Common myeloid progenitor, CD34-positive (primary cell): ENCODE data around the gene CHAC1.
"Not testable (repeated sequence)": the region's sequence is repeated elsewhere in the genome, so short reads cannot be mapped to it uniquely, and the experiment has no call there.

Experiments used
- CTCF ChIA-PET: fragments of 350-600 bp; sonication (Branson Sonifier 250); formaldehyde crosslinking; loops from one replicate; lab custom pipeline; 2021; ENCODE audit warnings: antibody characterized with exemption; lab: Charles Lee
- POLR2A ChIA-PET: fragments of 350-600 bp; sonication (Branson Sonifier 250); formaldehyde crosslinking; loops from one replicate; lab custom pipeline; 2021; ENCODE audit warnings: antibody characterized with exemption; lab: Charles Lee
- DNase-seq, 3 donors: peaks; one replicate each; pipeline versions ENCODE4 v3.0.0 to v3.0.0-alpha.2; 2013
- H3K27ac ChIP-seq, 2 experiments: 1 replicate in 1 of 2; 2 replicates in 1 of 2; pipeline ENCODE4 v1.7.0; 2013; ENCODE audit warnings: inconsistent platforms in 2 of 2, low read length in 2 of 2, mild to moderate bottlenecking in 2 of 2, low read depth in 1 of 2, moderate library complexity in 1 of 2; ENCODE audit not compliant: severe bottlenecking in 2 of 2, insufficient read depth in 1 of 2, poor library complexity in 1 of 2
- H3K27me3 ChIP-seq, 5 experiments: replicated peaks in 2 of 5; 1 replicate in 3 of 5; 2 replicates in 2 of 5; pipeline versions ENCODE4 v1.6.1 to v1.7.0; 2013; ENCODE audit warnings: low read length in 4 of 5, mild to moderate bottlenecking in 2 of 5, moderate library complexity in 2 of 5, inconsistent platforms in 1 of 5; ENCODE audit not compliant: insufficient read depth in 5 of 5, control insufficient read depth in 4 of 5
- H3K36me3 ChIP-seq, 4 experiments: 1 replicate in 2 of 4; 2 replicates in 2 of 4; pipeline versions ENCODE4 v1.6.1 to v1.7.0; 2013; ENCODE audit warnings: low read length in 3 of 4, control low read depth in 1 of 4, mild to moderate bottlenecking in 1 of 4; ENCODE audit not compliant: control insufficient read depth in 4 of 4, insufficient read depth in 4 of 4
- H3K4me1 ChIP-seq, 4 experiments: 1 replicate in 3 of 4; 2 replicates in 1 of 4; pipeline versions ENCODE4 v1.6.1 to v1.7.1; 2013; ENCODE audit warnings: low read length in 3 of 4, mild to moderate bottlenecking in 3 of 4, control low read depth in 1 of 4, inconsistent platforms in 1 of 4, moderate library complexity in 1 of 4; ENCODE audit not compliant: control insufficient read depth in 4 of 4, insufficient read depth in 4 of 4; ENCODE audit errors: control extremely low read depth in 1 of 4
- H3K4me3 ChIP-seq, 7 experiments: 1 replicate in 4 of 7; 2 replicates in 3 of 7; pipeline versions ENCODE4 v1.5.1 to v1.7.0; 2013; ENCODE audit warnings: mild to moderate bottlenecking in 7 of 7, low read length in 6 of 7, moderate library complexity in 6 of 7, inconsistent platforms in 2 of 7, low read depth in 2 of 7, control low read depth in 1 of 7; ENCODE audit not compliant: insufficient read depth in 4 of 7, control insufficient read depth in 1 of 7; ENCODE audit errors: extremely low read depth in 1 of 7
- H3K9me3 ChIP-seq, 5 experiments: 1 replicate in 4 of 5; 2 replicates in 1 of 5; pipeline versions ENCODE4 v1.6.1 to v1.7.1; 2013; ENCODE audit warnings: low read length in 4 of 5, mild to moderate bottlenecking in 2 of 5, inconsistent platforms in 1 of 5, low read depth in 1 of 5, moderate library complexity in 1 of 5; ENCODE audit not compliant: control insufficient read depth in 4 of 5, insufficient read depth in 2 of 5; ENCODE audit errors: control extremely low read depth in 1 of 5
- WGBS: methylation state at CpG from one replicate; pipeline ENCODE4 v1.1.5; 2013; ENCODE audit not compliant: insufficient coverage; 5-methylcytosine and 5-hydroxymethylcytosine counted together

The CHAC1 gene

GRCh38 chr15:40960925-40961324 is 7.7 kb downstream of the CHAC1 start:
- 97% methylated on average over 10 of the region's 11 CpGs for WGBS
- H3K4me1 ChIP-seq, result peaks cover 0 to 11% (median 9%) of the 10 kb centered on the region in 4 experiments
- H3K27ac ChIP-seq, result no peak overlapping the region
- H3K27me3 ChIP-seq, result no peaks in the 10 kb centered on the region
- H3K9me3 ChIP-seq, result no peaks in the 10 kb centered on the region
- ChIA-PET CTCF (interaction anchor here (1.4 kb wide), 1 partner anchor 26 kb away, joined by 4 read pairs; no protein-coding TSS in a partner anchor), POLR2A (no interaction called here)
- H3K36me3 ChIP-seq, result no peaks in the 10 kb centered on the region
- DNase-seq, result no peak
- no peak overlapping the region for H3K4me3 ChIP-seq

- H3K27me3 ChIP-seq, H3K4me3 ChIP-seq, H3K36me3 ChIP-seq, H3K9me3 ChIP-seq, H3K27ac ChIP-seq, DNase-seq, POLR2A ChIA-PET: not testable (repeated sequence)
- peaks cover 0 to 11% (median 9%) of the 10 kb centered on the region in 4 experiments for H3K4me1 ChIP-seq
- CTCF ChIA-PET, result interaction anchor here (0.8 to 1.5 kb wide), 2 partner anchors 9 to 14 kb away, joined by 3 to 4 read pairs; partner anchors contain the start of gene CHAC1
- 92% methylated on average over 14 of the region's 25 CpGs for WGBS
Measured at GRCh38 chr15:40961740-40962139, 8.5 kb downstream of the CHAC1 start.

- H3K27me3 ChIP-seq, H3K9me3 ChIP-seq, H3K27ac ChIP-seq, H3K4me3 ChIP-seq, H3K36me3 ChIP-seq, POLR2A ChIA-PET, DNase-seq: not testable (repeated sequence)
- CTCF ChIA-PET, result interaction anchor here (0.8 to 2.0 kb wide), 4 partner anchors 8 to 50 kb away, joined by 3 to 7 read pairs (median 4); partner anchors contain the start of gene CHAC1
- H3K4me1 ChIP-seq, result peaks cover 0 to 11% (median 9%) of the 10 kb centered on the region in 4 experiments
- WGBS, result 100% methylated on average over 12 of the region's 14 CpGs
Measured at GRCh38 chr15:40962317-40962716, 9.0 kb downstream of the CHAC1 start.

GRCh38 chr15:40963201-40963600 is 9.9 kb downstream of the CHAC1 start:
- WGBS, result 91% methylated on average over 12 of the region's 12 CpGs
- no peak overlapping the region for H3K27ac ChIP-seq
- no peak for DNase-seq
- ChIA-PET POLR2A (no interaction called here), CTCF (interaction anchor here (1.0 to 2.3 kb wide), 3 partner anchors 9 to 51 kb away, joined by 3 to 11 read pairs (median 7); no protein-coding TSS in a partner anchor)
- H3K27me3 ChIP-seq, result no peaks in the 10 kb centered on the region
- H3K9me3 ChIP-seq, result no peaks in the 10 kb centered on the region
- no peak overlapping the region for H3K4me3 ChIP-seq
- H3K36me3 ChIP-seq, result no peaks in the 10 kb centered on the region
- H3K4me1 ChIP-seq, result peaks cover 0 to 11% (median 9%) of the 10 kb centered on the region in 4 experiments

- Histone ChIP-seq H3K4me1 (peaks cover 0 to 11% (median 9%) of the 10 kb centered on the region in 4 experiments), H3K9me3 (no peaks in the 10 kb centered on the region), H3K36me3 (no peaks in the 10 kb centered on the region), H3K27ac (no peak overlapping the region), H3K27me3 (no peaks in the 10 kb centered on the region), H3K4me3 (no peak overlapping the region)
- ChIA-PET POLR2A (no interaction called here), CTCF (interaction anchor here (1.2 to 2.3 kb wide), 5 partner anchors 10 to 22 kb away, joined by 4 to 11 read pairs (median 5); no protein-coding TSS in a partner anchor)
- no peak for DNase-seq
- 90% methylated on average over 4 of the region's 8 CpGs for WGBS
Measured at GRCh38 chr15:40964006-40964405, 10.7 kb downstream of the CHAC1 start.

- ChIA-PET CTCF (interaction anchor here (0.9 to 2.3 kb wide), 8 partner anchors 11 to 59 kb away, joined by 3 to 11 read pairs (median 4); no protein-coding TSS in a partner anchor), POLR2A (interaction anchor here (1.3 kb wide), 1 partner anchor 10 kb away, joined by 3 read pairs; no protein-coding TSS in a partner anchor)
- no peak for DNase-seq
- WGBS, result 79% methylated on average over 8 of the region's 13 CpGs
- Histone ChIP-seq H3K27ac (no peak overlapping the region), H3K4me1 (peaks cover 0 to 9% (median 6%) of the 10 kb centered on the region in 4 experiments), H3K27me3 (no peaks in the 10 kb centered on the region), H3K9me3 (no peaks in the 10 kb centered on the region), H3K4me3 (no peak overlapping the region), H3K36me3 (no peaks in the 10 kb centered on the region)
Measured at GRCh38 chr15:40964634-40965033, 11.4 kb downstream of the CHAC1 start.

- 89% methylated on average over 6 of the region's 7 CpGs for WGBS
- POLR2A ChIA-PET, result no interaction called here
Measured at GRCh38 chr15:40968290-40969085, 15.2 kb downstream of the CHAC1 start.

More at GRCh38 chr15:40968290-40969085, 15.2 kb downstream of the CHAC1 start:
- Histone ChIP-seq H3K4me3 (no peak overlapping the region), H3K27me3 (no peaks in the 10 kb centered on the region), H3K27ac (no peak overlapping the region), H3K36me3 (no peaks in the 10 kb centered on the region), H3K4me1 (no peaks in the 10 kb centered on the region), H3K9me3 (no peaks in the 10 kb centered on the region)
- CTCF ChIA-PET, result interaction anchor here (0.9 to 1.4 kb wide), 2 partner anchors 11 to 19 kb away, joined by 3 to 4 read pairs; no protein-coding TSS in a partner anchor
- no peak for DNase-seq
